ENCODE results near the gene CHCHD3.

Gene CHCHD3

DNA sequence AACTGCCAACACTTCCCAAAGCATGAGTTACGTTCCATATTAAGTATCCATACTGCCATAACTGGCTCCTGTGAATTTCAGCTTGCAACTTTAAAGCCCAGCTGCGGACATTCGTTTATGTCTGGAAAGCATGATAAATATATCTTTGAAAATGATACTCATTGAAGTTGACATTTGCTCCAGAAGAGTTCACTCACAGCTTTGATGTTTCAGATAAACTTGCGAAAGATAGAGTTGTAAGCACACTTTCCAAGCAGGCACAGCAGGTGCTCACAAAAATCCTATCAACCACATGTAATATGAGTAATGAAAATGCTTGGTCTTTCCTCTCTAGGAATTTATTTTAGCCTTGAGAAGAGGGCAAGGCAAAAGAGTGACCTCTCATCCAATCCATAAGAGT, 4.5 kb downstream of the CHCHD3 start (continued):
- TF ChIP-seq, protein P1, sequence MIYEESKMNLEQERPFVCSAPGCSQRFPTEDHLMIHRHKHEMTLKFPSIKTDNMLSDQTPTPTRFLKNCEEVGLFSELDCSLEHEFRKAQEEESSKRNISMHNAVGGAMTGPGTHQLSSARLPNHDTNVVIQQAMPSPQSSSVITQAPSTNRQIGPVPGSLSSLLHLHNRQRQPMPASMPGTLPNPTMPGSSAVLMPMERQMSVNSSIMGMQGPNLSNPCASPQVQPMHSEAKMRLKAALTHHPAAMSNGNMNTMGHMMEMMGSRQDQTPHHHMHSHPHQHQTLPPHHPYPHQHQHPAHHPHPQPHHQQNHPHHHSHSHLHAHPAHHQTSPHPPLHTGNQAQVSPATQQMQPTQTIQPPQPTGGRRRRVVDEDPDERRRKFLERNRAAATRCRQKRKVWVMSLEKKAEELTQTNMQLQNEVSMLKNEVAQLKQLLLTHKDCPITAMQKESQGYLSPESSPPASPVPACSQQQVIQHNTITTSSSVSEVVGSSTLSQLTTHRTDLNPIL (CRISPR knock-in tag; IDR thresholded peaks at IDR 0.05; ENCODE audit: low read depth) = no peak
- TF ChIP-seq ZFP30 (CRISPR knock-in tag; IDR thresholded peaks at IDR 0.05) = no peak
- TF ChIP-seq ZNF70 (CRISPR knock-in tag; IDR thresholded peaks at IDR 0.05) = no peak
- no peak for TF ChIP-seq RARB (CRISPR knock-in tag; IDR thresholded peaks at IDR 0.05)
- TF ChIP-seq TOX (CRISPR knock-in tag; IDR thresholded peaks at IDR 0.05; ENCODE audit: borderline replicate concordance) = no peak
- no peak for TF ChIP-seq ARNTL (CRISPR knock-in tag; IDR thresholded peaks at IDR 0.05; ENCODE audit: borderline replicate concordance, low read depth)
- TF ChIP-seq ZFP3 (CRISPR knock-in tag; IDR thresholded peaks at IDR 0.05) = no peak

DNA sequence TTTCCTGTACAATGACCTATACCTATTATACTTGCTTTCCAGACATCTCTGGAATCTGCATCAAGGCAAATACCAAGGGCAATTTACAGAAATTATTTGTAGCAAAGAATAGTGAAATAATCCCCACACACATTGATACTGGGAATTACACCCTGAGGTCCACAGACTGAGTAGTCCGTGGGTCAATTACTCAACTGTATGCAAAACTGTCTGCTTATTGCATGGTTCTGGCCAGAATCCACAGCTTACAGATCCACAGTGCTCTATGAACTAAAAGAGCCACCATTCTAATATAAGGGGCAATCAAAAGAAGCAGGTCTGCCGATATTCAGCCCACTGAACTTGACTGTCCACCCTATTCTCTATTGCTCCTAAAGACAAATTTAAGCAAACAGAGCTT, 5.7 kb downstream of the CHCHD3 start:
- ATAC-seq = no peak
- TF ChIP-seq RARB (CRISPR knock-in tag; IDR thresholded peaks at IDR 0.05) = no peak
- TF ChIP-seq BACH2 (CRISPR knock-in tag; IDR thresholded peaks at IDR 0.05; ENCODE audit: borderline replicate concordance) = no peak
- no peak for TF ChIP-seq ZC3H10 (CRISPR knock-in tag; IDR thresholded peaks at IDR 0.05)
- TF ChIP-seq ARNTL (CRISPR knock-in tag; IDR thresholded peaks at IDR 0.05; ENCODE audit: borderline replicate concordance, low read depth) = no peak
- TF ChIP-seq ZFP30 (CRISPR knock-in tag; IDR thresholded peaks at IDR 0.05) = no peak
- no peak for TF ChIP-seq ZNF8 (CRISPR knock-in tag; IDR thresholded peaks at IDR 0.05)
- TF ChIP-seq TOX (CRISPR knock-in tag; IDR thresholded peaks at IDR 0.05; ENCODE audit: borderline replicate concordance) = no peak
- no peak for TF ChIP-seq ZFP3 (CRISPR knock-in tag; IDR thresholded peaks at IDR 0.05)

DNA sequence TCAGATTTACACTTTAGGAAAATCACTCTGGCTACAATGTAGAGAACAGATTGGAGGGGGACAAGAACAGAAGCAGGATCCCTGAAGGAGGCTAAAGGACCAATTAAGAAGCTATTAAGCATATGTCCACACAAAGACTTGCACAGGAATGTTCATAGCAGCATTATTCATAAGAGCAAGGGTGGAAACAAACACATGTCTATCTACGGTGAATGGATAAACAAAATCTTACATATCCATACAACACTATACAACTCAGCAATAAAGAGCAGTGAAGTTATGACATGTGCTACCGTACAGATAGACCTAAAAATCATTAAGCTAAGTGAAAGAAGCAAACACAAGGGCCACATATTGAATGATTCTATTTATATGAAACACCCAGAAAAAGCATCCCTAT, 10.4 kb downstream of the CHCHD3 start:
- no peak for ATAC-seq

More for the DNA sequence above, 10.4 kb downstream of the CHCHD3 start:
- TF ChIP-seq ZFP30 (CRISPR knock-in tag; IDR thresholded peaks at IDR 0.05) = no peak
- TF ChIP-seq TOX (CRISPR knock-in tag; IDR thresholded peaks at IDR 0.05; ENCODE audit: borderline replicate concordance) = no peak
- TF ChIP-seq, protein P2, sequence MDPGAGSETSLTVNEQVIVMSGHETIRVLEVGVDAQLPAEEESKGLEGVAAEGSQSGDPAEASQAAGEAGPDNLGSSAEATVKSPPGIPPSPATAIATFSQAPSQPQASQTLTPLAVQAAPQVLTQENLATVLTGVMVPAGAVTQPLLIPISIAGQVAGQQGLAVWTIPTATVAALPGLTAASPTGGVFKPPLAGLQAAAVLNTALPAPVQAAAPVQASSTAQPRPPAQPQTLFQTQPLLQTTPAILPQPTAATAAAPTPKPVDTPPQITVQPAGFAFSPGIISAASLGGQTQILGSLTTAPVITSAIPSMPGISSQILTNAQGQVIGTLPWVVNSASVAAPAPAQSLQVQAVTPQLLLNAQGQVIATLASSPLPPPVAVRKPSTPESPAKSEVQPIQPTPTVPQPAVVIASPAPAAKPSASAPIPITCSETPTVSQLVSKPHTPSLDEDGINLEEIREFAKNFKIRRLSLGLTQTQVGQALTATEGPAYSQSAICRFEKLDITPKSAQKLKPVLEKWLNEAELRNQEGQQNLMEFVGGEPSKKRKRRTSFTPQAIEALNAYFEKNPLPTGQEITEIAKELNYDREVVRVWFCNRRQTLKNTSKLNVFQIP (CRISPR knock-in tag; IDR thresholded peaks at IDR 0.05; ENCODE audit: borderline replicate concordance, low read depth) = no peak
- no peak for TF ChIP-seq PPARA (CRISPR knock-in tag; IDR thresholded peaks at IDR 0.05; ENCODE audit: borderline replicate concordance)
- TF ChIP-seq, protein P3, sequence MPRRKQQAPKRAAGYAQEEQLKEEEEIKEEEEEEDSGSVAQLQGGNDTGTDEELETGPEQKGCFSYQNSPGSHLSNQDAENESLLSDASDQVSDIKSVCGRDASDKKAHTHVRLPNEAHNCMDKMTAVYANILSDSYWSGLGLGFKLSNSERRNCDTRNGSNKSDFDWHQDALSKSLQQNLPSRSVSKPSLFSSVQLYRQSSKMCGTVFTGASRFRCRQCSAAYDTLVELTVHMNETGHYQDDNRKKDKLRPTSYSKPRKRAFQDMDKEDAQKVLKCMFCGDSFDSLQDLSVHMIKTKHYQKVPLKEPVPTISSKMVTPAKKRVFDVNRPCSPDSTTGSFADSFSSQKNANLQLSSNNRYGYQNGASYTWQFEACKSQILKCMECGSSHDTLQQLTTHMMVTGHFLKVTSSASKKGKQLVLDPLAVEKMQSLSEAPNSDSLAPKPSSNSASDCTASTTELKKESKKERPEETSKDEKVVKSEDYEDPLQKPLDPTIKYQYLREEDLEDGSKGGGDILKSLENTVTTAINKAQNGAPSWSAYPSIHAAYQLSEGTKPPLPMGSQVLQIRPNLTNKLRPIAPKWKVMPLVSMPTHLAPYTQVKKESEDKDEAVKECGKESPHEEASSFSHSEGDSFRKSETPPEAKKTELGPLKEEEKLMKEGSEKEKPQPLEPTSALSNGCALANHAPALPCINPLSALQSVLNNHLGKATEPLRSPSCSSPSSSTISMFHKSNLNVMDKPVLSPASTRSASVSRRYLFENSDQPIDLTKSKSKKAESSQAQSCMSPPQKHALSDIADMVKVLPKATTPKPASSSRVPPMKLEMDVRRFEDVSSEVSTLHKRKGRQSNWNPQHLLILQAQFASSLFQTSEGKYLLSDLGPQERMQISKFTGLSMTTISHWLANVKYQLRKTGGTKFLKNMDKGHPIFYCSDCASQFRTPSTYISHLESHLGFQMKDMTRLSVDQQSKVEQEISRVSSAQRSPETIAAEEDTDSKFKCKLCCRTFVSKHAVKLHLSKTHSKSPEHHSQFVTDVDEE (CRISPR knock-in tag; IDR thresholded peaks at IDR 0.05) = no peak
- no peak for TF ChIP-seq GLIS3 (CRISPR knock-in tag; IDR thresholded peaks at IDR 0.05)
- no peak for TF ChIP-seq TCF4 (CRISPR knock-in tag; IDR thresholded peaks at IDR 0.05; ENCODE audit: borderline replicate concordance)
- TF ChIP-seq, protein P4, sequence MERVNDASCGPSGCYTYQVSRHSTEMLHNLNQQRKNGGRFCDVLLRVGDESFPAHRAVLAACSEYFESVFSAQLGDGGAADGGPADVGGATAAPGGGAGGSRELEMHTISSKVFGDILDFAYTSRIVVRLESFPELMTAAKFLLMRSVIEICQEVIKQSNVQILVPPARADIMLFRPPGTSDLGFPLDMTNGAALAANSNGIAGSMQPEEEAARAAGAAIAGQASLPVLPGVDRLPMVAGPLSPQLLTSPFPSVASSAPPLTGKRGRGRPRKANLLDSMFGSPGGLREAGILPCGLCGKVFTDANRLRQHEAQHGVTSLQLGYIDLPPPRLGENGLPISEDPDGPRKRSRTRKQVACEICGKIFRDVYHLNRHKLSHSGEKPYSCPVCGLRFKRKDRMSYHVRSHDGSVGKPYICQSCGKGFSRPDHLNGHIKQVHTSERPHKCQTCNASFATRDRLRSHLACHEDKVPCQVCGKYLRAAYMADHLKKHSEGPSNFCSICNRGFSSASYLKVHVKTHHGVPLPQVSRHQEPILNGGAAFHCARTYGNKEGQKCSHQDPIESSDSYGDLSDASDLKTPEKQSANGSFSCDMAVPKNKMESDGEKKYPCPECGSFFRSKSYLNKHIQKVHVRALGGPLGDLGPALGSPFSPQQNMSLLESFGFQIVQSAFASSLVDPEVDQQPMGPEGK (CRISPR knock-in tag; IDR thresholded peaks at IDR 0.05; ENCODE audit: borderline replicate concordance) = no peak
- TF ChIP-seq CSDC2 (CRISPR knock-in tag; IDR thresholded peaks at IDR 0.05) = no peak
- TF ChIP-seq ZNF565 (CRISPR knock-in tag; conservative IDR thresholded peaks at IDR 0.05; ENCODE audit: low read depth) = no peak
- TF ChIP-seq, protein P1 (CRISPR knock-in tag; IDR thresholded peaks at IDR 0.05; ENCODE audit: low read depth) = no peak
- no peak for TF ChIP-seq ZFP3 (CRISPR knock-in tag; IDR thresholded peaks at IDR 0.05)
- TF ChIP-seq ZNF70 (CRISPR knock-in tag; IDR thresholded peaks at IDR 0.05) = no peak
- no peak for TF ChIP-seq BACH2 (CRISPR knock-in tag; IDR thresholded peaks at IDR 0.05; ENCODE audit: borderline replicate concordance)
- TF ChIP-seq RARB (CRISPR knock-in tag; IDR thresholded peaks at IDR 0.05) = no peak
- TF ChIP-seq ZC3H10 (CRISPR knock-in tag; IDR thresholded peaks at IDR 0.05) = no peak
- TF ChIP-seq ARNTL (CRISPR knock-in tag; IDR thresholded peaks at IDR 0.05; ENCODE audit: borderline replicate concordance, low read depth) = no peak
- no peak for TF ChIP-seq SNAI2 (CRISPR knock-in tag; IDR thresholded peaks at IDR 0.05)
- no peak for TF ChIP-seq ESRRG (CRISPR knock-in tag; IDR thresholded peaks at IDR 0.05)
- no peak for TF ChIP-seq ISL1 (CRISPR knock-in tag; IDR thresholded peaks at IDR 0.05)

Measured in SK-N-SH treated with all-trans-retinoic acid at 6 μM for 48 hours (cell line).